Subcutaneous adipose tissue (tissue), 4 donors: Measurements from ENCODE around the gene ZKSCAN5. TPM values are rescaled to one million over a fixed set of nuclear protein-coding genes. Genes with fewer than 3 reads are reported as not detected.

ENCODE experiments used
- CTCF ChIP-seq: fragments of 450-650 bp; IDR thresholded peaks from one replicate; pipeline ENCODE4 v1.5.1; 2016; ENCODE audit warnings: low read depth, mild to moderate bottlenecking, control low read depth, antibody characterized with exemption, moderate library complexity
- total RNA-seq, 4 donors: library from RNA; depleted of rRNA; stranded (reverse); fragments of >200 nt; gene quantifications; one replicate each; pipeline ENCODE4 v1.1.0, GENCODE V29; 2016

The ZKSCAN5 gene
- total RNA-seq, 4 donors from 2014 or later, result 7.0 to 10.0 (median 8.7) TPM

- TF ChIP-seq CTCF, result no peak
These were observed 59.2 kb downstream of the ZKSCAN5 start for GRCh38 chr7:99563650-99564049.

- TF ChIP-seq CTCF, result no peak
These were observed 67.3 kb downstream of the ZKSCAN5 start for GRCh38 chr7:99571768-99572167.

GRCh38 chr7:99573257-99573656 is 68.8 kb downstream of the ZKSCAN5 start:
- TF ChIP-seq CTCF, result no peak

- no peak for TF ChIP-seq CTCF
These were observed 71.8 kb downstream of the ZKSCAN5 start for GRCh38 chr7:99576251-99576650.

GRCh38 chr7:99579281-99579955 is 75.0 kb downstream of the ZKSCAN5 start:
- TF ChIP-seq CTCF, result no peak

- no peak for TF ChIP-seq CTCF
These were observed 75.7 kb downstream of the ZKSCAN5 start for GRCh38 chr7:99579956-99580777.

Other genes with a start within 250 kb of the ZKSCAN5 start
- gene MYH16, start 231.8 kb upstream of the ZKSCAN5 start, total RNA-seq, result not detected
- gene ARPC1A, start 178.8 kb upstream of the ZKSCAN5 start, total RNA-seq, result 100 to 1,000 TPM in 3 of 4 donors, 10 to 100 TPM in 1; 87.2 to 152 (median 113) TPM
- 100 to 1,000 TPM; 133 to 364 (median 178) TPM for gene ARPC1B, start 129.9 kb upstream of the ZKSCAN5 start, total RNA-seq
- gene PDAP1, start 96.1 kb upstream of the ZKSCAN5 start, total RNA-seq, result 10 to 100 TPM; 34.6 to 88.5 (median 62.6) TPM
- 10 to 100 TPM; 55.5 to 89.0 (median 66.0) TPM for gene BUD31, start 95.7 kb upstream of the ZKSCAN5 start, total RNA-seq
- gene PTCD1, start 65.9 kb upstream of the ZKSCAN5 start, total RNA-seq, result 10 to 100 TPM in 1 of 4 donors, 1 to 10 TPM in 3; 3.7 to 11.9 (median 5.3) TPM
- gene CPSF4, start 65.7 kb upstream of the ZKSCAN5 start, total RNA-seq, result 10 to 100 TPM; 23.2 to 60.7 (median 26.6) TPM
- 100 to 1,000 TPM; 546 to 724 (median 624) TPM for gene ATP5MF, start 38.5 kb upstream of the ZKSCAN5 start, total RNA-seq
- gene ZNF789, start 31.8 kb upstream of the ZKSCAN5 start, total RNA-seq, result 1 to 10 TPM; 4.5 to 7.3 (median 5.9) TPM
- 10 to 100 TPM; 24.6 to 42.2 (median 32.0) TPM for gene ZNF394, start 4.4 kb upstream of the ZKSCAN5 start, total RNA-seq
- 1 to 10 TPM; 4.0 to 9.5 (median 6.0) TPM for gene FAM200A, start 47.5 kb downstream of the ZKSCAN5 start, total RNA-seq
- gene ZNF655, start 54.0 kb downstream of the ZKSCAN5 start, total RNA-seq, result 100 to 1,000 TPM in 3 of 4 donors, 10 to 100 TPM in 1; 96.0 to 128 (median 108) TPM
- gene TMEM225B, start 93.6 kb downstream of the ZKSCAN5 start, total RNA-seq, result 1 to 10 TPM; 1.1 to 4.0 (median 1.2) TPM
- 10 to 100 TPM; 10.7 to 17.1 (median 13.2) TPM for gene ZSCAN25, start 112.3 kb downstream of the ZKSCAN5 start, total RNA-seq
- 100 to 1,000 TPM in 2 of 4 donors, 10 to 100 TPM in 1, under 1 TPM in 1; 0.88 to 191 (median 58.1) TPM for gene CYP3A5, start 175.3 kb downstream of the ZKSCAN5 start, total RNA-seq
- gene CYP3A7, start 230.5 kb downstream of the ZKSCAN5 start, total RNA-seq, result not detected